Stimulated activated CD8-positive, alpha-beta memory T cell treated with anti-CD3 and anti-CD28 coated beads, Interleukin-7, amount 100 ng/mL, for 48 hours (primary cell): ENCODE data around the gene PSMD14.
"Not testable (repeated sequence)": the region's sequence is repeated elsewhere in the genome, so short reads cannot be mapped to it uniquely, and the experiment has no call there.

ENCODE experiments used
- DNase-seq, 2 donors: peaks; one replicate each; pipeline ENCODE4 v3.0.0-alpha.2; 2020; ENCODE audit warnings: low read depth in 1 of 2; ENCODE audit errors: extremely low read depth in 1 of 2

Gene PSMD14

DNA sequence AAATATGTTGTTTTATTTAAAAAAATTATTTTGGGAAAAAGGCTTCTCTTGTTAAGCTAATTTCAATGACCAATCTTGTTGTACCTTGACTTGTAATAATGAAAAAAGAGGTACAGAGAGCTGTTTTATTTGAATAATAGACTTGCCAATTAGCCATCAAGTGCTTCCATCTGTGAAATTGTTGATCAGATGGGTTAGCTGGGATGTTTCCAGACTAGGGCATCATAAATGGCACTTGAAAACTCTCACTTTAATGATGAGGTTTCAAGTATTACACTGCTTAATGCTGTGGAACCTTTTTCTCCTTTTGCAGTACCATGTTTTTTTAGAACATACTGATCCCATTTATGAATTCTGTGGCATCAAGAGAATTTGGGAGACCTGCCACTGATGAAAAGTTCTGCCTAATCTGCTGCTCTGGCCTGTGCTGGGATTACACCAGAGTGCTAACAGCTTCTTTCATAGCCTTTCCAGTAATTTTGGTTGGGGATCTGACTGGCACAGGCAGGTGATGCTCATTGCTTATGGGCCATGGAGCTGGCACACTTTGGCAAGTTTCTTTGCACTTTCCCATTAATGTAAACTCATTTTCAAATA is 24.2 kb downstream of the PSMD14 start:
- no peak for DNase-seq

DNA sequence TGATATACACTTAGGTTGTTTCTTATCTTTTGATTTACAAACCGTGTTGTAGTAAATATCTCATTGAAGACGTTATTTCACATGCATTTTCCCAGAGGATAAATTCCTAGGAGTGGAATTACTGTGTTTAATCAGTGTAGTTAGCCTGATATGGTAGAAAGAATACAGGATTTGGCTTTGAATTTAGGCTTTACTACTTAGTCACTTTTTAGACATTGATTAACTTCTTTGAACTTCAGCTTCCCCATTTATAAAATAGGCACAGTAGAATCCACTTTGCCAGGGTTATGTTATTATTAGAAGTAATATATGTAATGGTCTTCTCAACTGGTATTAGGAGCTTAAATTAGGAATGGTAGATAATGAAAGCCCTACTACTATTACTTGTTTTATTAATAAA is 27.4 kb downstream of the PSMD14 start:
- DNase-seq = no peak

DNA sequence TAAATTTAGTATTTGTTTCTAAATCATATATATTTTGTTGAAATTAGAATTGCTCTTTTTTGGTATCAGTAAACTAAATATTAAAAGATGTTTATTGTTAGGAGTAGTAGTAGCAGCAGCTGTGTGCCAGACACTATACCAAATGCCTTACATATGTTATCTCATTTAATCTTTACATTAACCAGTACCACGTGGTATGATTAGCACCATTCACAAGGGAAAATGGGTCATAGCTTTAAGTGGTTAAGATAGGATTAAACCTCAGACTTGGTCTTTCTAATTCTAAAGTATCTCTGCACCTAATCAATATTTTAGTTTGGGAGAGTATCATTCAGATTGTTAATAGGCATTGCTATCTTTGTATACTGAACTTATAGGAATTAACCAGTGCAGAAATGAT is 29.0 kb downstream of the PSMD14 start:
- no peak for DNase-seq

DNA sequence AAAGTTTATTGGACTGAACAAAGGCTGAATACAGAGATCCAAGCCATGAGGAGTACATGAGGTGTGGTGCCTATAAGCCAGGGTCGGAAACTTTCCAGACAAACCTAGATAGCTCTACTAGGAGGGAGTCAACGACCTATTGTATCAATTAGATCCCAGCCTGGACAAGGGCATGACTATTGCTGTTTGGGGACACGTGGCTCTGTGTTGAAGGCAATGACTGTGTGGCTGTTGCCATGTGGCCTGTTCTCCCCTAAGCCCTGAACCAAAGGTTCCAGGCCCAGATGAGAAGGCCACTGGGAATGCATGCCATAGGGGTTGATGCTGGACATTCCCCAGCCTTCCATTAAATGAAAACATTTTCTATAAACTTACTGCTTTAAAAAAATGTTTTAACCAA is 31.3 kb downstream of the PSMD14 start:
- not testable (repeated sequence) for DNase-seq

- DNase-seq = not testable (repeated sequence)
Observed at GRCh38 chr2:161340930-161341413, 32.7 kb downstream of the PSMD14 start.

- DNase-seq = no peak
Observed at GRCh38 chr2:161343235-161343634, 35.0 kb downstream of the PSMD14 start.

- DNase-seq = no peak
Observed at GRCh38 chr2:161344692-161345091, 36.5 kb downstream of the PSMD14 start.

GRCh38 chr2:161351678-161352077 is 43.5 kb downstream of the PSMD14 start:
- DNase-seq = no peak

- no peak for DNase-seq
Observed at GRCh38 chr2:161352719-161353118, 44.5 kb downstream of the PSMD14 start.

- DNase-seq = no peak
Observed at GRCh38 chr2:161353543-161353942, 45.3 kb downstream of the PSMD14 start.

- DNase-seq = no peak
Observed at GRCh38 chr2:161354106-161354505, 45.9 kb downstream of the PSMD14 start.

- DNase-seq = no peak
Observed at GRCh38 chr2:161355106-161355505, 46.9 kb downstream of the PSMD14 start.

- no peak for DNase-seq
Observed at GRCh38 chr2:161355983-161356382, 47.8 kb downstream of the PSMD14 start.

DNA sequence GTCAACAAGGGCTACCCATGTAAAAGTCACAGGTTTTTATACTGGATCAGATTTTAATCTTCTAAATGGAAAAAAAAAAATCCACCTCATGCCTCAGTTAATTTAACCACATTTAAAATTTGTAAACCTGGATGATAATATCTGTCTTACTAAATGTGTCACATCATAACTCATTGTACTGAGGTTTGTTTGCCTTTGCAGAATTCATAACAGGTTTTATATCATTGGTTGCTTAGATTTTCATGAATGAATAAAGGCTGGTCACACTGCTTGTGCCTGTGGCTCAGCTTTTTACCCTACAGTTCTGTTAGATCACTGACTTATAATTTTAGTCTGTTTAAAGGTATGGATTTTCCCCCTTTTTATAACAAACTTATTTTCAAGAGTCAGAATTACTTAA is 48.9 kb downstream of the PSMD14 start:
- no peak for DNase-seq

- no peak for DNase-seq
Observed at GRCh38 chr2:161358838-161359237, 50.6 kb downstream of the PSMD14 start.

GRCh38 chr2:161360095-161360654 is 52.0 kb downstream of the PSMD14 start:
- DNase-seq = not testable (repeated sequence)

DNA sequence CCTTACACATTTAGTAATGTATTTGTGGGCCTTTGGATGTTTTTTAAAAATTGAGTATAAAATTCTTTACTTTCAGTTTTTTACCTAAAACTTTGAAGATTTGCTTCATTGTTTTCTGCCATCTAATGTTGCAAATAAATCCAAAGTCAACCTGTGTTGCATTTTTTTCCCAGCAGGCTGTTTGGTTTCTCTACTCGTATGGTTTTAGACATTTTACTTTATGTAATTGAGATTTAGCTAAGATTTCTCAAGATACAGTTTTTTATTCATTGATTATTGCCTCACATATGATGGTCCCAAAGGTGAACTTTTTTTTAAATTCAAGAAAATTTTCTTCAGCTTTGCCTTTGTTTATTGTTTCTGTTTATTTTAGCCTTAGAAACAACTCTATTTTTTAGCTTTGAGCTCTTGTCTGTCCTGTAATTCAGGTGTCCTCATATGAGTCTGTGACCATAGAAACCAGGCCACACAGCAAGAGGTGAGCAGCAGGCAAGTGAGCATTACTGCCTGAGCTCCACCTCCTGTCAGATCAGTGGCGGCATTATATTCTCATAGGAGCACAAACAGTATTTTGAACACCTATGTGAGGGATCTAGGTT is 54.4 kb downstream of the PSMD14 start:
- no peak for DNase-seq

- DNase-seq = no peak
Observed at GRCh38 chr2:161367675-161368074, 59.5 kb downstream of the PSMD14 start.

- no peak for DNase-seq
Observed at GRCh38 chr2:161369311-161369710, 61.1 kb downstream of the PSMD14 start.

DNA sequence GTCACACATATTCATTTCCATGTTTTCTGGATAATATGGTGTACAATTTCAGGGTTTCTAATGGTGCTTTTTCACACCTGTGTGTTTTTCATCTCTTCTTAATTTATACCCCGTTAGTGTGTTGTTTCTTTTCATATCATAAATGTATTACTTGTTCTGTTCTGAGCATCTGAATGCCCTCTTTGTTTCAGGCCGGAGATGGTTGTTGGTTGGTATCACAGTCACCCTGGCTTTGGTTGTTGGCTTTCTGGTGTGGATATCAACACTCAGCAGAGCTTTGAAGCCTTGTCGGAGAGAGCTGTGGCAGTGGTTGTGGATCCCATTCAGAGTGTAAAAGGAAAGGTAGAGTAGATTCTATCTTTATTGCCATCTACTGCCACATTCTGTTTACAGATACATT is 62.8 kb downstream of the PSMD14 start:
- no peak for DNase-seq

DNA sequence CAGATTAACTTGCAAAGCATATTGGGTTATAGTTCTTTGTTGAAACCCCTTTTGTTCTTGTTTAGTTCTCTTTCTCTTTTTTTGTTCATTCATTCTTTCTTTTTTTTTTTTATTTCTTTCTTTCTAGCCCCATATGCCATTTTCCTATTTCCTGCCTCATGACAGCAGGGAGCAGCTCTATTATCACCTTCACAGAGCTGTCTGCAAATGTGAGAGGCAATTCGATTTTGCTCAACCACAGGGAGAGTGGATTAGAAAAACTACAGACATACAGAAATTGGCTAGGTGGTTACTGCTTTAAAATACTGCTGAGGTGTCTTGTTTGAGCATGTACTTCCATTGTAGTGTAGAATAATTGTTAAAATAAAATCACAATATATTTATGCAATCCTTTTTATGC is 63.6 kb downstream of the PSMD14 start:
- no peak for DNase-seq

- DNase-seq = no peak
Observed at GRCh38 chr2:161373942-161374341, 65.7 kb downstream of the PSMD14 start.

DNA sequence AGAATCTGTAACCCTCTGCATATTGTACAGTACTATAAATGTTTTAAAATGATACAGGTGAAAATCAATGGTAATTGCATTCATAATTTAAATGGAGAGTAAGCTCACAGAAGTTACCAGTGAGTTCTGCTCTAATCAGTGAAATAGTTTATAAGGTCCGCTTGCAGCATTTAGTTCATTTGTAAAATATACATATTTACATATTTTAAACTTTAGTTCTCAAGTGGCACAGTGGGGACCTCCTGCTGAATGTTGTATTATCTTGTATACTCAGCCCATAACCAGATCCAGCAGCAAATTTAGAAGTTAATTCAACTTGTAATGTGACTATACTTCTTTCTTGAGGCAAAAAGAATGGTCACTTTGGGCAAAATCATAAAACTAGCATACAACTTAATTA is 66.2 kb downstream of the PSMD14 start:
- DNase-seq = no peak
